Measurements from ENCODE around the gene ARPC3.
A peak's percentile ranks its signal among the peaks of the same experiment; 100 is the strongest.
"Not testable (repeated sequence)": the region's sequence is repeated elsewhere in the genome, so short reads cannot be mapped to it uniquely, and the experiment has no call there.

The ARPC3 gene

DNA sequence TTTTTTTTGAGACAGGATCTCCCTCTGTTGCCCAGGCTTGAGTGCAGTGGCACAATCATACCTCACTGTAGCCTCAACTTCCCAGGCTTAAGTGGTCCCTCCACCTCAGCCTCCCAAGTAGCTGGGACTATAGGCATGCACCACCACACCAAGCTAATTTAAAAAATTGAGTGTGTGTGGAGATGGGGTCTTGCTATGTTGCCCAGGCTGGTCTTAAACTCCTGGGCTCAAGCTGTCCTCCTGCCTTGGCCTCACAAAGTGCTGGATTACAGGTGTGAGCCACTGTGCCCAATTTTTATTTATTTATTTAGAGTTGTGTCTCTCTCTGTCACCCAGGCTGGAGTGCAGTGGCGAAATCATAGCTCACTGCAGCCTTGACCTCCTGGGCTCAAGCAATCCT is 29.5 kb downstream of the ARPC3 start:
- DNase-seq (ENCODE audit: insufficient read length, low spot score); FAIRE-seq: not testable (repeated sequence)

DNA sequence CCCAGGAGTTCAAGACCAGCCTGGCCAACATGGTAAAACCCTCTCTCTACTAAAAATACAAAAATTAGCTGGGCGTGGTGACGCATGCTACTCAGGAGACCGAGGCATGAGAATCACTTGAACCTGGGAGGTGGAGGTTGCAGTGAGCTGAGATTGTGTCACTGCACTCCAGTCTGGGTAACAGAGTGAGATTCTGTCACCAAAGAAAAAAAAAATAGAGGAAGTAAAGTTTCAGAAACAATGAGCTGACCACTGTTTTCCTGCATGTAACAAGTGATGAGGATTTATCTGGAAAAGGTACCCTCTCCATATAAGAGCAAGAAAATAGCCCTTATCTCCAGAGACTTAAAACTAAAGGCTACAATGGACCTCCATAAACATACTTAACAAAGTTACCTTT is 33.0 kb downstream of the ARPC3 start:
- not testable (repeated sequence) for FAIRE-seq; DNase-seq (ENCODE audit: insufficient read length, low spot score)

DNA sequence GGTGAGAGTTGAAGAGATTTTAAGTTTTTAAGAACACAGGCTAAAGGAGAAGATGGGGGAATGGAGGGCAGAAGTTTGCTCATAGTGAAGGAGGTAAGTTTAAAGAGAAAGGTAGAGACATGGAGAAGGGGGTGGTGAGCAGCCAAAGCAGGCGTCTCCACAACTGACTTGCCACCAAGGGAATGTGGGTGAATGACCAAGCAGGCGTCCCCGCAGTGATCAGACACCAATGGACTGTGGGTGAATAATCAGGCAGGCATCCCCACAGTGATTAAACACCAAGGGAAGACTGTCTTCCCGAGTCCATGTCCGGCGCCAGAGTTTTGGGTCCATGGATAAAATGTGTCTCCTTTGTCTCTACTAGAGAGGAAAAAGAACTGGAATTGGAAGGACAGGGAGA is 40.1 kb downstream of the ARPC3 start:
- FAIRE-seq: not testable (repeated sequence)

DNA sequence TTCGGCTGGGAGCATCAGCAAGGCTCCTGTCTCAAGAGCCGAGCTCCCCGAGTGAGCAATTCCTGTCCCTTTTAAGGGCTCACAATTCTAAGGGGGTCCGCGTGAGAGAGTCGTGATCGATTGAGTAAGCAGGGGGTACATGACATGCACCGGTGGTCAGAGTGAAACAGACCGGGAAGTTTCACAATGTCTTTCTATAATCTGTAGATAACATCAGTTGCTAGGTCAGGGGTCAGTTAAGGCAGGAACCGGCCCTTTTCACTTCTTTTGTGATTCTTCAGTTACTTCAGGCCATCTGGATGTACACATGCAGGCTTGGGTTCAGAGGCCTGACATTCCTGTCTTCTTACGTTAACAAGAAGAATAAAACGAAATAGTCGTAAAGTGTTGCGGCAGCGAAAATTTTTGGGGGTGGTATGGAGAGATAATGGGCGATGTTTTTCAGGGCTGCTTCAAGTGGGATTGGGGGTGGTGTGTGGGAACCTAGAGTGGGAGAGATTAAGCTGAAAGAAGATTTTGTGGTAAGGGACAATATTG is 44.9 kb downstream of the ARPC3 start:
- DNase-seq (ENCODE audit: insufficient read length, low spot score): not testable (repeated sequence)

More for the DNA sequence above, 40.1 kb downstream of the ARPC3 start:
- DNase-seq (ENCODE audit: insufficient read length, low spot score): not testable (repeated sequence)

DNA sequence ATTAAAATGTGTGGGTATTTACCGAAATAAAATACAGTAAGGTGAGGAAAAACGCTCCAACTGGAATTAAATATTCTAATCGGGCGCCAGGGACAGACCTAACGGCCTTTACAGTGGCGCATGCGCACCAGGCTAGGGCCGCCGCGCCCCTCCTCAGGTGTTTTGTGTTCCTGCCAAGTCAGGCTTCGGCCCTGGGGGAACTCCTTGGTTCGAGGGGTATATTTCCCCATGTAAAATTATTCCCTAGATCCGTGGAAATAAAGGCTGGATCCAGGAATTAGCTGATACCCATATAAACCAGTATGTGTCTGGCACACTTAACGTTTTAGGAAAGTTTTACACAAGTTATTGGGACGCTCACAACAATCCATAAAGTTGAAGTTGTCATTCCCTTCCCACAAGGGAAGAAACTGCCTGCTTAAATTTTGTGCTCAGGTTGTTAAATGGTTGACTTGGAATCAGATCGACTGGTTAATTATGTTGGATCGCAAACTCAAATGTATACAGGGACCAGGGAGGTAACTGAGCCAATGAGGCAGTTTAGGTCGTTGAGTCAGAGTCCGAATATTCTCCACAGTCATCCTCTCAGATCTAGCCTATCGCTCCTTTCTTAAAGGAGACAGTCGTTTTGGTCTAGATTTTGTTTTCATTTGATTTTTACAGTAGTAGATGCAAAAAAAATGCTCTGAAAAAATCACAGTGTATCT is 46.0 kb downstream of the ARPC3 start:
- DNase-seq (ENCODE audit: insufficient read length, low spot score) (peak; percentile 80), FAIRE-seq (no peak)

More for the DNA sequence above, 44.9 kb downstream of the ARPC3 start:
- FAIRE-seq: not testable (repeated sequence)

DNA sequence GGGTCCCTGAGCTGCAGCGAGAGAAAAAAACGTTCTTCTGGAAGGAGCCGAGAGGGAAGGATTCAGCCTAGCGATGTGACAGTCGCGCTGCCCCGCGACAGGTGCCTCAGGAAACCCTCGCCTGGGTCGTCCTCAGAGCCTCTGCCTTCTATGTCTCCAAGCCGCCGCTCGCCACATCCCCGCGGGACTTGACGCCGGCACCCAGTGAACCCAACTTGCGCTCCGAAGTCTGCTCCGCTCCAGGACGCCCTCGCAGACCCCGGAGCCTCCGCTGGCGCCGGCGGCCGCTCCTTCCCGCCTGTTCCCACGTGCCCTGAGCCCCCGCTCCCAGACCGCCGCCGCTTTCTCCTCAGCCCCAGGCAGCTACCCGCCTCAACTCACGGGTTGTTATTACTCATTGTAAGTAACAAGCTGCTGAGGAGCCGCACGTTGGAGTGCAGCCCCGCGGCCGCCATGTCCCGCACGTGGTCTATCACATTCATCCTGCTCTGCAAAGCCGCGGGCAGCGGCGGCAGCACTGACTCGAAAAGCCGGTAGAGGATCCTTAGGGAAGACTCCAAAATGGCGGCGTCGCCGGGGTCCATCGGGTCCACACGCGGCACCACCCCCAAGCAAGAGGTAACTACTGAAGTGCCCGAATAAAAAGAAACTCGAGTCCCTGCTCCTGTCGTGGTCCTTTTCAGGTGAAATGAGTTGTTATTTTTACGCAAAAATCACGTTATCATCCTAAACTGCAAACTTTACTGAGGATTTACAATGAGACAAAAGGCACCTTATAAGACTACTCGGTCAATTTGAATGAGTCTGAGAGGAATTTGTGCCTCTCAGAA is 46.8 kb downstream of the ARPC3 start, which contains the start of gene ANAPC7:
TSS of gene ANAPC7 (minus strand) at position 563 of the 830 bp plus-strand sequence. CDS start at position 482, 81 bp downstream.
- FAIRE-seq: no peak
- DNase-seq (ENCODE audit: insufficient read length, low spot score): peak; percentile 90
